ENCODE data around the gene SMARCA2.

The SMARCA2 gene

DNA sequence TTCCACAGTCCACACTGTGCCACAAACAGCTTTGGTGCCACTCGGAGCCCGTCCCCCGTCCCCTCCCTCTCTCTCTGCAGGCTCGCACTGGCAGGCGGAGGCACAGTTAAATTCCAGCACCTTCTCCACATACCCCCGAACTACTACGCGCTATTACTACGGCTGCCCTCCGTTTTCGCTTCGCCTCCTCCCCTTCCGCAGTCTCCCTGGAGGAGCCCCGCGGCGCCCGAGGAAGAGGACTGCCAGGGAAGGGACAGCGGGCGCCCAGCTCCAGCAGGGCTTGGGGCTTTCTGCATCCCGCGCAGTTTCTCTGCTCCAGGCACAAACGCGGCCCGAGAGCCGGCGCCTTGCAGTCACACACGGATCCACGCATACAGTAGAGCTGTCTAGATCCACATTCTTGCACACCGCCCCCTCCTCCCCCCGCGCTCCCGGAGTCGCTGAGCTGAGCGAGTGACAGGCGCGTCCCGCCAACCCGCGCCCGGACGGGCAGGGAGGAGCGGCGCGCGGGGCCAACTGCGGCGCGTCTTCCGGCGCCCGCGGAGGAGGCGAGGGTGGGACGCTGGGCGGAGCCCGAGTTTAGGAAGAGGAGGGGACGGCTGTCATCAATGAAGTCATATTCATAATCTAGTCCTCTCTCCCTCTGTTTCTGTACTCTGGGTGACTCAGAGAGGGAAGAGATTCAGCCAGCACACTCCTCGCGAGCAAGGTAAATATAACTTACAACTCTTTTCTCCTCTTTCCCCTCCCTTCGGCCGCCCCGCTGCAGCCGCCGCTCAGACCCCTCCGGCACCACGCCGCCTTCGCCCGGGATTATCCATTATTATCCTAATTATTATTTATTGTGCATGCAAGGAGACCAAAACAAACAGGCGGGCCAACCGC is at the start of gene SMARCA2:
SMARCA2 (plus strand) TSS at position 652 of the 885 bp plus-strand sequence. CDS start 13,676 bp downstream, outside the sequence.
- peak; percentile 97 for DNase-seq (ENCODE audit: low read depth)

DNA sequence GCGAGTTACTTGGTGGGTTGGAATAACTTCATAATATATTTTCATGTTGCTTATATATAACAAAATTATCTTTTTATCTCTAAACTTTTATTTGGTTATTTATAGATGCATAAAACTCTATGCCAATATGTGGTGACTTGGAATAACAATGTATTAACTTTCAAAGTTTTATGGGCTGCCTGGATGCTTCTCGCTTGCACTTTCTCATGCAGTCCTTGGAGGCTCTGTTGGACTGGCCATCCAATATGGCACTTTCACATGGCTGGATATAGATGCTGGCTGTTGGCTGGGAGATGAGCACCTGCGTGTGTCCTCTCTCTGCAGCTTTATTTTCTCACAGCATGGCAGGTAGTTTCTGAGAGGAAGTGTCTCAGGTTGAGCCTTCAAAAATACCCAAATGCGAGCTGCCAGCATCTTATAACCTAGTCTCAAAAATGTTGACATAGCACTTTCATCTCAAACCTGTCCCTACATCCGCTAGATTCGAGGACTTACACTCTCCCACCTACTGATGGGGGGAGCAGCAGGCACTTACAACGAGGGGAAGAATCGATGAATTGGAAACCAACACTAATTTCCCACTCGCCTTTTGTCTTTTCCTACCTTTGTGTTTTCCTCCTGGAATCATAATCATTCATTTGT is 48.3 kb upstream of the SMARCA2 start:
- DNase-seq (ENCODE audit: low read depth), result no peak

DNA sequence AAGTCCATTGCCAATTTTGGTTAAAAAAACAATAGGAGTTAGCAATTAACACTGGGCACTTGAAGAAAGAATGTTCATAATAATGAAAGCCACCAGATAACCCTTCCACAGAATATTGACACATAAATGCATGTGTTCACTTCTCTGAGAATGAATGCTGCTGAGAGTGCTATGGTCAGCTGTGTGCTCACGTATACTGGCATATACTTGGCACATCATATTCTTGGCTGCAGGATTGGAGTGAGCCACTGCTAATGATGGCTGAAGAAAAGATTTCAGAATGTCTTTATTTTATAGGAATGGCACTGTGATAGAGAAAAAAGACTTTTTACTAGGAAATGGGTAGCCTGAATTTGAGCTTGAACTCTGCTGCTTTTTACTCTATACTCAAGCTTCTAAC is 46.0 kb upstream of the SMARCA2 start:
- DNase-seq (ENCODE audit: low read depth), result no peak

DNA sequence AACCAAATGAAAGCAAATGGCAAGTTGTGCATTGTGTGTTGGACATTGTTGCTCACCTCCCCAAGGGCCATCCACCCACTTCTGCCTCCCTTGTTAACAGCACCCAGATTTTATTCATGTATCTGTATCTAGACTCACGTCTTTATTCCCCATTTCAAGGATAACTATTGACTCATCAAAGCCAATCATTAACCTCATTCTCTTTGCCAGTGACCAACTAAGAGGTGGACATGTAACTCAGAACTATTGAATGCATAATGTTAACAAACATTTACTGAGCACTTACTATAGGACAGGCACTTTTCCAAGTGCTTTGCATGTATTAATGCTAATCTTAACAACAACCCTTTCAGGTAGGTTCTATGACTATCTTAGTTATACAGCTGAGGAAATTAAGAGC is 45.2 kb upstream of the SMARCA2 start:
- no peak for DNase-seq (ENCODE audit: low read depth)

DNA sequence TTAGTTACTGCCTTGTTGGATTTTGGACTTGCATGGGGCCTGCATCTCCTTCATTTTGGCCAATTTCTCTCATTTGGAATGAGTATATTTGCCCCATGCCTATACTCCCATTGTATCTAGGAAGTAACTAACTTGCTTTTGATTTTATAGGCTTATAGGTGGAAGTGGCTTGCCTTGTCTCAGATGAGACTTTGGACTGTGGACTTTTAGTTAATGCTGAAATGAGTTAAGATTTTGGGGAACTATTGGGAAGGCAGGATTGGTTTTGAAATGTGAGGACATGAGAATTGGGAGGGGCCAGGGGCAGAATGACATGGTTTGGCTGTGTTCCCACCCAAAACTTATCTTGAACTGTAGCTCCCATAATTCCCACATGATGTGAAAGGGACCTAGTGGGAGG is 42.5 kb upstream of the SMARCA2 start:
- DNase-seq (ENCODE audit: low read depth), result no peak

DNA sequence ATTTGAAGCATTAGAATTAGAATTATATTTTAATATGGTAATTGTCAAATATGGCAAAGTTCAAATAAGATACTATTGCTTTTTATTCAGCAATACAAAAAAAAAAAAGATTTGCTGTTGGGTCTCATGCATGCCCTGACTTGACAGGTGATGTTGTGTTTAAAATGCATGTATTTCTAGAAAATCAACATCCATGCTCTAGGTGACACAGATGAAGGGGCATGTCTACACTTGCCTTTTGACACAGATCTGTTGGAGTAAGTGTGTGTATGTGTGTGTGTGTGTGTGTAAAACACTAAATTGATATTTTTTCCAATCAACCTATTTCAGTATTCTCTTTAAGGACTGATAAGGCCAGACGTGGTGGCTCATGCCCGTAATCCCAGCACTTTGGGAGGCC is 38.1 kb upstream of the SMARCA2 start:
- DNase-seq (ENCODE audit: low read depth), result no peak

DNA sequence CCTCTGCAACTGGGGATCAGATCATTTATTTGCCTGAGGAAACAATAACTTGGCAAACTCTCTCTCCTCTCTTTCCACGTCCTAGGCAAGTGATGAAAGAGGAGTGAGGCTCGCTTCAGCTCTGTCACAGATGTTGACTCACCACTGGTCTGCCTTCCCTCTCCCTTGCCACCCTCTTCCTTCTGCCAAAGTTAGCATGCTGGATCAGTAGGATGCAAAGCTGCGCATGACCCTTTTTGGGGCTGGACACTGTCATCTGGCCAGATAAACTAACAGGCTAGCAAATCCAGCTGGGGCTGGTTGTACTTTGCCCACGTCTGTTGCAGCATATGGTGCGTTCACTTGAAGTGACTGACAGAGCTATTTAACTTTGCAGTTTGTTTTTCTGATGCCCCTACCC is 36.2 kb upstream of the SMARCA2 start:
- no peak for DNase-seq (ENCODE audit: low read depth)

DNA sequence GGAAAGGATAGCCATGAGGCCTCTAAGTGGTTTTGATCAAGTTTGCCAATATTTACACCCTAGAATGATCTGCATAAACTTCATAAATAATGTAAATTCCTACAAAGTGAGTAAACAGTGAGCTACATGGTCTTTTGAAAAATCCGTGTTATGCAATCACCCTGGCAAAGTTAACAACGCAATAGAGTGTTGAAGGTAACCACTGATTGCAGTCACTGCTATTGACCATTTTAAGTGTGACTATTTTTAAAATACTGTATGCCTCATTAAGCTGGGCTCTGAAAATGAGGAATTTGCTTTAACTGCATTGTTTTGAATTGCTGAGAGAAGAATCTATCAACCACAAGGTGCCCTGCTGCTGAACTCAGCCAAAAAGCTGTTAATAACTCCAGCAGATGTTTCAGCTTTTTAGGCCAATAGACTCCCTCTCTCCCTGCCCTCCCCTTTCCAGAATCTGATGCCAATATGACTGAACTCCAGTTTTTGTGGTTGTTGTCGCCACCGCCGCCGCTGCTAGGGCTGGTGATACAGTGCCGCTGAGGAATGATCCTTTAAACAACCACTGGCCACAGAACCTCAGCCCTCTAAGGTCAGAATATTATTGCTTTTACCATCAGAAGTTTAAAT is 35.3 kb upstream of the SMARCA2 start:
- no peak for DNase-seq (ENCODE audit: low read depth)

DNA sequence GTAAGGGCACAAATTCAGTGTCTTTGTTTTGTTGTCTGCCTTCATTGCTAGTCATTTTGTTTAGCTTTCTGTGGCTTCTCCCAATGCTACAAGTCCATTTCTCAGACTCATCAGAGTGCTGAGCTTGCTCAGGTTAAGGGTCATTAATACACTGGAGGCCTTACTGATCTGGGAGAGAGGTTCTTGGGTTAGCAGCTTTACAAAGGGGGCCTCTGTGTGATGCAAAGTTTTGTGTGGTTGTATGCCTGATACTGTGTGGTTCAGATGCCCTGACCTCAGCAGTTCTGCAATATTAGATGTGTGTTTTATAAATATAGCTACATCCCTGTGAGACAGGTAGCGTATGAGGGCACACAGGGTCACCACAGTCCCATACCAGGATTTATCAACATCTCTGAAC is 34.8 kb upstream of the SMARCA2 start:
- DNase-seq (ENCODE audit: low read depth), result no peak

DNA sequence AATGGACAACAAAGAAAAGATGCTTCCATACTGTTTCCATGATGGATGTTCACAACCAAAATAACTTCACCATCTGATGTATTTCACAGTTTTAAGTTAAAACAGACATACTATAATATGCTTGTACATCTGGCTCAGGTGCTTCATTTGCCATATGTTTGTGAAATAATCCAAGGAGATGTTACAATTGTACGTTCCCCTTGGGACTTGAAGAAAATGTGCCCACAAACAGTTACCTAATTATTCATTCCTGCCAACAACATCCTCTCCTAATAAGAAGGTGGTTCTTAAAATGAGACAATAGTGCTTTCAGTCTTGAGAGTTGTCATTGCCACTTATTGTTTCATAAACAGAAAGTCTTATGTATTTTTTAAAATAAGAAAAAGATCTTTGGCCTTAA is 33.1 kb upstream of the SMARCA2 start:
- no peak for DNase-seq (ENCODE audit: low read depth)

GRCh38 chr9:1986341-1986740 is 28.8 kb upstream of the SMARCA2 start:
- no peak for DNase-seq (ENCODE audit: low read depth)

GRCh38 chr9:1989500-1989899 is 25.6 kb upstream of the SMARCA2 start:
- no peak for DNase-seq (ENCODE audit: low read depth)

DNA sequence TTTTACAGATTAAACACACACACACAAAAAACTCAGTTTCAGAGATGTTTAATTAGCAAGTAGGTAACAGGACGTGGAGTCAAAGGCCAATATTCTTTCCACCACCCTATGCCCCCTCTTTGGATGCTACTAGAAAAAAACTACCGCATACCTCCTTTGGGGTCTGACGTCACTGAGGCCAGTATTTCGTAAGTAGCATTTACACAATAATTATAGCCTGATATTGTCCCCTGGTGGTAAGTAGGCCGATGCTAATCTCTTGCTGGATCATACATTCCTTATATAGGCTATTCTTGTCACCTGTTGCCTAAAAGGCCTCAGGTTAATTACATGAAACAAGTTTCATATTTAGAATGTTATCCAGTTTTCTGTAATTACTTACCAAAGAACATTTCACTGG is 21.0 kb upstream of the SMARCA2 start:
- no peak for DNase-seq (ENCODE audit: low read depth)

- no peak for DNase-seq (ENCODE audit: low read depth)
Measured at GRCh38 chr9:1995084-1995483, 20.1 kb upstream of the SMARCA2 start.

DNA sequence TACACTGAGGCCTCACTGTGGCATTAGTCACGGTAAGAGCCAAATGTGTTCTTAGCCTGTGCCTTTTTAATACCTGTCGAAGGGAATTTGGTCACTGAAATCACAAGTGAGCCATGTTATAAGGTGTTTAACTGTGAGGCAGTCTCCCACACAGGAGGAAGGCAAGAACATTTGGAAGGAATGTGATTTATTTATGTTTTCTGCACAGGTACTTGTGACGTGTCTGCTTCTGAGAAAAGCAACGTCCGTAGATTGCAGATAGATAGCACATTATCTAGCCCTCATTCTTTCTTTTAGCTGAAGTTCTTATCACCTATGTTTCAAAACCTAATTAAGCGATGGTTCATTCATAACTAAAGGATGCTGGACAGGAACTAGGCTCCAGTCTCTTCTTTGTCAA is 19.0 kb upstream of the SMARCA2 start:
- DNase-seq (ENCODE audit: low read depth), result no peak

DNA sequence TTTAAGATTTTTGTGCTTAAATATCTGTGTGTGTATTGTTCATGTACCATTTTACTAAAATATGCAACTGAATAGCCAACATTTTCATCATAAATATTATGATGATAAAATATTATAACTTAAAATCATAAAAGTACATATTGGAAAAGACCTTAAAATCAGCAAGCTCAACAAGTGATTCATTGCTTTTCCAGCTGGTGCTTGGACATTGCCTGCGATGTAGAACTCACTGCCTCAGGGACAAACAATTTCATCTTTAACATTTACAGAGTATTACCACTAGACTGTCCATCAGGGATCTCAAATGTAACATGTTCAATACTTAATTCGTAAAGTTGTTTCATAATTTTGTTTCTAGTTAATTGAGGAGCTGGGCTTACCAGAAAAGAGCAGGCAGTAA is 17.5 kb upstream of the SMARCA2 start:
- DNase-seq (ENCODE audit: low read depth), result no peak

GRCh38 chr9:1998111-1998510 is 17.0 kb upstream of the SMARCA2 start:
- no peak for DNase-seq (ENCODE audit: low read depth)

- DNase-seq (ENCODE audit: low read depth), result no peak
Measured at GRCh38 chr9:2000314-2000713, 14.8 kb upstream of the SMARCA2 start.

DNA sequence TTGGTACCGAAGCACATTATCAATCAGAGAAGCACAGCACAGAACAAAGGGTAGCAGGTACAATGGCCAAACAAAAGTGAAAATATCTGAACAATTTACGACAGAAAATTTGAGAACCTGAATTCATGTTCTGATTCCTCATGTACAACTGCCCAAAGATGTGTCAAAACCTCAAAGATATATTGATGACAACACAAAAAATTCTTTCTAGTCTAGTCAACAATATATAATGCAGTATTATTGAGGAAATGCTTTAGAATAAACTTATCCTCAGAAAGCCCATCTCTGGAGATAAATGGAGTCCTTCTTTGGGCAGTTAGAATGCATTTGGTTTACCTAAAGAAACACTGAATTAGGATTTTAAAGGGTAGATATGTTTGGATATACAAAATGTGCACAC is 6.8 kb upstream of the SMARCA2 start:
- no peak for DNase-seq (ENCODE audit: low read depth)

GRCh38 chr9:2012347-2012746 is 2.8 kb upstream of the SMARCA2 start:
- no peak for DNase-seq (ENCODE audit: low read depth)

DNA sequence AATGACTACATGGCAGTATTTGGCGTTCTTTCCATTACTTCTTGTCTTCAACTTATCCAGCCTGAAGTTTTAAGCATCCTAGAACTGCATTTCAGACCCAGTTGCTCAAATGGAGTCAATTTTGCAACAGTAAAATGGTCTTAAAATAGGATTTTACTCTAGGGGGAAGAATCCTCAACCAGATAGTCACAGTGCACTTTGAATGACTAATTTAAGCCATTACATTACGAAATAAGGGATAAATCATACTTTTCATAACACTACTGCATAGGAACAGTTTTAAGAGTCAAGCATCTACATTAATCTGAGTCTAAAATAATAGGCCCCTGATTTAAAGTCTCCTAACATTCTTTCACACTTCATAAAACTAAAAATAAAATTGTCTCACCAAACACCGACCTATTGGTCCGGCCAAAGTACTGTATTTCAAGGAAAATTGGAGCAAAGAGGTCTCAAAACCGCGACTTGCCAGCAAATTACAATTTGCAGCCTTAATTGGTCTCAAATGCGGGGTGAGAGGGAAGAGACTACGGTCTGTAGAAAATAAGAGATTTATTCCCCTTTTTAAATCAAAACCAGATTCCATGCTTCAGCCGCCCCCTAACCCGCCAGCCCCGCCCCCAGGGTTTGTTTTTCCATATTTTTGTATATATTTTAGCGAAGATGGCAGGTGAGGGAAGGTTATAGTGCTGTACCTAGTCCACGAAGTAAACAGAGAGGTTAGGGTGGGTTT is 1.2 kb upstream of the SMARCA2 start:
- no peak for DNase-seq (ENCODE audit: low read depth)

DNA sequence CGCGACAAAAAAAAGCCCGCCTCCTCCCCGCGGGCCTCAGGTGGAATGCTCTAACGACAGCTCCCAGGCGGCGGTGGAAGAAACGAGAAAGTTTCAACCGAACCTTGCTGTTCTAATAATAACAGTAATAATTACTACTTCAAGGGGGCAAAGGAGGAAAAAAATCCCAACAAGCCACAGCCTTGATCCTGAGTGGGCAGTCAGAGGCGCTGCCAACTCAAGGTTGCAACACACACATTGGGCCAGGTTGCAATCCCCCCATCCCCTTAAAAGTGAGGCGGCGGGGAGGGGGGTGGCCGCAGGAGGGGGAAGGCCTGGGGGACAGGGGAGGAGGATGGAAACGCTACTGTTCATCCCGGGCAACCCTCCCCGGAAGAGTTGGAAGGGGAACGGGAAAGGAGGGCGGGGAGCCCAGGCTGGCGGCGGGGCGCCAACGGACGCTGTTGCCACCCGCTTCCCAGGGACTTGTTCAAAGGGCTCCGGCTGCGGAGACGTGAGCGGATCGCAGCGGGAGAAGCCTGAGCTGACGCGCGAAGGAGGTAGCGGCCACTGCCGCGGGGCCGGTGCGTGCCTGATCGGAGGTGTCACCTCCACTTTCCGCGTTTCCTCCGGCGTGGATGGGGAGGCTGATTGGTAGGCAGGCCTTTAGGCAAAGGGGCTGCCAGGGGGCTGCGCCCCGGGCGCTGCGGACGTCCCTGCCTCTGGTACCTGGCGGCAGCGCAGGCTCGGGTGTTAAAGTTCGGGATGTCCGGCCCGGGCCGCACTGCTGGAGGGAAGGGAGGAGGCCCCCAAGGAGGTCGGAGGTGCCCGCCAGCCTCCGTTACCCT is 647 bp downstream of the SMARCA2 start:
- DNase-seq (ENCODE audit: low read depth), result peak; percentile 47
